HEK293T (cell line): ENCODE data around the gene ERBB2.

Experiments used
- ELF4 ChIP-seq: fragments of 450-650 bp; IDR thresholded peaks from 2 replicates; pipeline ENCODE4 v1.6.1; 2017; ENCODE audit warnings: antibody characterized with exemption
- FOXM1 ChIP-seq: fragments of 450-650 bp; IDR thresholded peaks from 2 replicates; pipeline ENCODE4 v1.6.1; 2017; ENCODE audit warnings: mild to moderate bottlenecking, borderline replicate concordance
- HDGF ChIP-seq: fragments of 450-650 bp; IDR thresholded peaks from 2 replicates; pipeline ENCODE4 v1.6.1; 2017; ENCODE audit warnings: antibody characterized with exemption, borderline replicate concordance
- L3MBTL2 ChIP-seq: fragments of 450-650 bp; conservative IDR thresholded peaks from 2 replicates; pipeline ENCODE4 v1.6.1; 2016; ENCODE audit warnings: mild to moderate bottlenecking
- SP1 ChIP-seq: fragments of 450-650 bp; IDR thresholded peaks from 2 replicates; pipeline ENCODE4 v1.6.1; 2017
- SUZ12 ChIP-seq: fragments of 450-650 bp; IDR thresholded peaks from 2 replicates; pipeline ENCODE4 v1.6.1; 2016; ENCODE audit warnings: mild to moderate bottlenecking

- TF ChIP-seq SP1 (no peak), HDGF (no peak), L3MBTL2 (no peak), SUZ12 (no peak), ELF4 (no peak), FOXM1 (no peak)
Measured at GRCh38 chr17:39769974-39770587, 70.2 kb downstream of the ERBB2 start.
